ENCODE results near the gene NOM1. TPM values are rescaled to one million over a fixed set of nuclear protein-coding genes. Genes with fewer than 3 reads are reported as not detected.

Gene NOM1
- polyA plus RNA-seq, 2 of the 4 experiments (the other 2 are of a cell fraction), result 15.5 to 17.7 TPM

GRCh38 chr7:157009170-157009777 is 59.8 kb downstream of the NOM1 start:
- Histone ChIP-seq H3K4me1 (peaks cover 24% of the 10 kb centered on the region), H3K4me2 (peak overlapping the region; percentile 89), H3K9me3 (no peaks in the 10 kb centered on the region), H3K27ac (peak overlapping the region; percentile 92 to 93), H3K4me3 (peak overlapping the region; percentile 96)
- WGBS (ENCODE audit: missing lambda C conversion rate), result 2% methylated on average over 28 of the region's 49 CpGs
- FAIRE-seq (no peak), DNase-seq (ENCODE audit: low read depth in 1 of 2, low spot score in 1 of 2) (peak; percentile 78 to 86), ATAC-seq (peak; percentile 42 to 62)
- TF ChIP-seq HOXA7 (CRISPR knock-in tag; IDR thresholded peaks at IDR 0.05) (no peak), BHLHE40 (IDR thresholded peaks at IDR 0.05; ENCODE audit: low read depth, low read length) (no peak), HOXB5 (CRISPR knock-in tag; IDR thresholded peaks at IDR 0.05) (0 out of 2 replicates have a peak, but pooled peaks have one; percentile 52), CTCF (IDR thresholded peaks at IDR 0.05) (no peak), E2F6 (IDR thresholded peaks at IDR 0.05; ENCODE audit: borderline replicate concordance, low read depth) (peak; percentile 57; the same call in 1 of the 2 replicates), PHF8 (IDR thresholded peaks at IDR 0.05; ENCODE audit: borderline replicate concordance, low read depth) (peak; percentile 47; the same call in 1 of the 2 replicates), HES2 (IDR thresholded peaks at IDR 0.05) (no peak), ZC3H11A (IDR thresholded peaks at IDR 0.05) (no peak), BCL3 (IDR thresholded peaks at IDR 0.05) (0 out of 3 replicates have a peak, but pooled peaks have one; percentile 44), MAFK (IDR thresholded peaks at IDR 0.05; ENCODE audit: partially characterized antibody) (no peak), JUN (IDR thresholded peaks at IDR 0.05) (peak in 1 of 2 experiments; percentile 17; a peak in 1 of 5 replicates), TFCP2L1 (CRISPR knock-in tag; IDR thresholded peaks at IDR 0.05) (no peak), MAZ (IDR thresholded peaks at IDR 0.05; ENCODE audit: borderline replicate concordance, low read depth, low read length) (no peak), FOXS1 (CRISPR knock-in tag; IDR thresholded peaks at IDR 0.05) (no peak), MAX (IDR thresholded peaks at IDR 0.05) (peak; percentile 66; the same call in 1 of the 2 replicates), RNF2 (IDR thresholded peaks at IDR 0.05; ENCODE audit: borderline replicate concordance, low read depth) (peak; percentile 77; the same call in 1 of the 2 replicates), POLR2A (IDR thresholded peaks at IDR 0.05; ENCODE audit: low read length) (peak; percentile 17)
- CTCF ChIA-PET, result interaction anchor here (0.5 to 1.3 kb wide), 2 partner anchors 30 to 162 kb away, joined by 3 read pairs; no protein-coding TSS in a partner anchor
- POLR2A ChIA-PET, result interaction anchor here (0.5 kb wide), 1 partner anchor 71 kb away, joined by 3 read pairs; no protein-coding TSS in a partner anchor

DNA sequence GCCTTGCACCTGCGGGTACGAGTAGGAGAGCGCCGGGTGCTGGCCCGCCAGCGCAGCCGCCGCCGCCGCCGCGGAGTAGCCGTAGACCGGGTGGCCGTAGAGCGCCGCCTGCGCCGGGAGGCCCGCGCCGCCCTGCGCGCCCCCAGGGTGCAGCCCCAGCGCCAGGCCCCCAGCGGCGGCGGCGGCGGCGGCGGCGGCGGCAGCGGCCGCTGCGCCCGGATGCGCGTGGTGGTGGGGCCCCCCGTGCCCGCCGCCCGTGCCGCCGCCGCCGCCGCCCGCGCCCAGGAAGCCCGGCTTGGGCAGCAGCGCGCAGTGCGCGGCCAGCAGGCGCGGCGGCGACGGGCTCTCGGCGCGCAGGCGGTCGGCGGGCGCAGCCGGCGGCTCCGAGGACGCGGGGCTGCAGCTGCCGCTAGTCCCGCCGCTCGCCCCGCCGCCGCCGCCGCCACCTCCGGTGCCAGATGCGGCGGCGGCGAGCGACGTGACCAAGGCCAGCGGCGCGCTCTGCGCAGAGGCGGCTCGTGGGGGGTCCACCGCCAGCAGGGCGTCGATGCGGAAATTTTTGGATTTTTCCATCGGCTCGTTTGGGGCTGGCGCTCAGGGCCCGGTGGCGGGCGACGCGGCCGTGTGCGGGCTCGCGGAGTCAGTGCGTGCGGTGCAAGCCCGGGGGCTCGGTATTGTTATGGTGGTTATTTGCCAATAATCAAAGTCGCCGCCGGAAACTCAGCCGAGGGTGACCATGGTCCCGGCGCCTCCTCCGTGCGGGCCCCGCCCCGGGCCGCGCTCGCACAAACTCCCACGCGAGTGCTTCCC is 60.5 kb downstream of the NOM1 start:
- Histone ChIP-seq H3K27ac (peak overlapping the region; percentile 92 to 93), H3K4me2 (peak overlapping the region; percentile 89), H3K9me3 (no peaks in the 10 kb centered on the region), H3K4me3 (peak overlapping the region; percentile 96), H3K4me1 (peaks cover 24% of the 10 kb centered on the region)
- WGBS (ENCODE audit: missing lambda C conversion rate), result no CpG with 5 or more reads among the region's 130 CpGs
- FAIRE-seq, result no peak
- peak; percentile 35 to 56 for ATAC-seq
- peak in 1 of 2 experiments; percentile 60 for DNase-seq (ENCODE audit: low read depth in 1 of 2, low spot score in 1 of 2)
- ChIA-PET POLR2A (interaction anchor here (0.5 to 1.1 kb wide), 6 partner anchors 10 to 1971 kb away, joined by 3 to 8 read pairs (median 3); partner anchors contain the start of gene LMBR1), CTCF (interaction anchor here (0.5 to 1.4 kb wide), 4 partner anchors 13 to 170 kb away, joined by 3 to 4 read pairs (median 3); no protein-coding TSS in a partner anchor)
- TF ChIP-seq PHF8 (IDR thresholded peaks at IDR 0.05; ENCODE audit: borderline replicate concordance, low read depth) (0 out of 2 replicates have a peak, but pooled peaks have one; percentile 47), JUNB (IDR thresholded peaks at IDR 0.05) (no peak)

All from A549 (cell line).